ENCODE measurements around the gene H2AZ2.
"Not testable (repeated sequence)": the region's sequence is repeated elsewhere in the genome, so short reads cannot be mapped to it uniquely, and the experiment has no call there.

Gene H2AZ2

DNA sequence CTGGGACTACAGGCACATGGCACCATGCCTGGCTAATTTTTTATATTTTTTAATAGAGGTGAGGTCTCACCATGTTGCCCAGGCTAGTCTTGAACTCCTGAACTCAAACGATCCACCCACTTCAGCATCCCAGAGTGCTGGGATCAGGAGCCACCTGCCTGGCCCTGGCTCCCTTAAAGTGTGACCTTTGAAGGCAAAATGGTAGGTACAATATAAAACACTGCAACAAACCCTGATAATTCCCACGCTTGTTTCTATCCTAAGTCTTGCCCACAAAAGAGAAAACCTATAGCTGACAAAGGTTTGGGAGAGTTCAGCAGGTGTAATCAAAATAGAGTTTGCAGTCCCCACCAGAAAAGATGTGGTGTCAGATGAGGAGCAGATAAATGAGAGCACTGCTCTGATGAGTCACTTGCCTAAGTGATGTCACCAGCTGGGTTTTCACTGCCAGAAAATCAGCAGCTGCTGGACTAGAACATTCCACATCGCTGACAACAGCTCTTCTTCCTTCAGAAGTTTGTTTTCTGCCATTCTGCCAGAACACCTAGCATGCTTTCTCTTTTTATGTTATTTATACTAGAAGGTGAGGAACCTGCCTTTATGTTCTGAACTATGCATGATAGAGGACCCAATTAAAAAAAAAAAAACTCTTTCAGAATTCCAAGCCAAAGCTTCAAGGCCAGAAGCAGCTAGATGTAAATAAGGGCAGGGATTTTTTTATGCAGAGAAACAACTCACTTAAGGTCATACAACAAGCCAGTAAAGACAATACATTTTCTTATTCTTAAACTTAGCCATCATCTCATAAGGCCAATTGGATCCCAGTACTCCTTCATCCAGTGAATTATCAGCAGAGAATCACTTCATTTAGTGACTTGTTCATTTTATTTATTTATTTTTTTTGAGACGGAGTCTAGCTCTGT is 19.4 kb upstream of the H2AZ2 start:
- WGBS, result 75% methylated on average over 4 of the region's 4 CpGs
- Histone ChIP-seq H3K4me1 (ENCODE audit: insufficient read depth, low read length) (no peaks in the 10 kb centered on the region), H3K4me3 (ENCODE audit: low read length) (no peak overlapping the region), H3K27ac (ENCODE audit: low read depth, low read length) (no peak overlapping the region), H3K36me3 (ENCODE audit: insufficient read depth, low read length) (no peaks in the 10 kb centered on the region), H3K9me3 (ENCODE audit: insufficient read depth, low read depth, low read length) (peaks cover 7% of the 10 kb centered on the region; the same call in 1 of the 2 replicates), H3K9ac (ENCODE audit: low read depth, low read length) (no peak overlapping the region), H3K27me3 (ENCODE audit: insufficient read depth, low read length) (no peaks in the 10 kb centered on the region)

DNA sequence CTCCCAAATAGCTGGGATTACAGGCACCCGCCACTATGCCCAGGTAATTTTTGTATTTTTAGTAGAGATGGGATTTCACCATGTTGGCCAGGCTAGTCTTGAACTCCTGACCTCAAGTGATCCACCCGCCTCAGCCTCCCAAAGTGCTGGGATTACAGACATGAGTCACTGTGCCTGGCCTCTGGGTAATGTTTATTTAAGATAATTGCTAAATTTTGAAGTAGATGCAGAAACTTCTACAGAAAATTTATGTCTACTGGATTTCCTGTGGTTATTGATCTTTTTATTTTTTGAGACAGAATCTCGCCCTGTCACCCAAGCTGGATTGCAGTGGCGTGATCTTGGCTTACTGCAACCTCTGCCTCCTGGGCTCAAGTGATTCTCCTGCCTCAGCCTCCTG is 14.1 kb upstream of the H2AZ2 start:
- H3K27ac ChIP-seq (ENCODE audit: low read depth, low read length); H3K9me3 ChIP-seq (ENCODE audit: insufficient read depth, low read depth, low read length); H3K27me3 ChIP-seq (ENCODE audit: insufficient read depth, low read length); H3K4me3 ChIP-seq (ENCODE audit: low read length); H3K9ac ChIP-seq (ENCODE audit: low read depth, low read length); H3K4me1 ChIP-seq (ENCODE audit: insufficient read depth, low read length); H3K36me3 ChIP-seq (ENCODE audit: insufficient read depth, low read length): not testable (repeated sequence)
- 87% methylated on average over 4 of the region's 4 CpGs for WGBS

DNA sequence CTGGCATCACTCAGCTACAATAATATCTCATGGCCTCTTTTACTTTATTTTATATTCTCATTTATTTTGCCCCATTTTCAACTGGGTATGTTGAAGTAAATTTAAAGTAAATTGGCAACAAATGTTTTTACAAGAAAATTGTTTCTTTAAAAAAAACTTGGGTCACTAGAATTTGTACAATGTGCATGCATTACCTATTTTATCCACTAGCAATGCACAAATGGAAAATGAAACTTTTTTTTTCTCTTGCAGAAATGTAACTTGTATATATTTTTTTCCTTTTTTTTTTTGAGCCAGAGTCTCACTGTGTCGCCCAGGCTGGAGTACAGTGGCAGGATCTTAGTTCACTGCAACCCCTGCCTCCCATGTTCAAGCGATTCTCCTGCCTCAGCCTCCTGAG is 10.3 kb upstream of the H2AZ2 start:
- no peak overlapping the region for H3K9ac ChIP-seq (ENCODE audit: low read depth, low read length)
- no peak overlapping the region for H3K27ac ChIP-seq (ENCODE audit: low read depth, low read length)
- no peak overlapping the region for H3K4me3 ChIP-seq (ENCODE audit: low read length)
- no peaks in the 10 kb centered on the region for H3K36me3 ChIP-seq (ENCODE audit: insufficient read depth, low read length)
- H3K27me3 ChIP-seq (ENCODE audit: insufficient read depth, low read length), result no peaks in the 10 kb centered on the region
- no peaks in the 10 kb centered on the region for H3K4me1 ChIP-seq (ENCODE audit: insufficient read depth, low read length)
- 90% methylated on average over 2 of the region's 2 CpGs for WGBS
- H3K9me3 ChIP-seq (ENCODE audit: insufficient read depth, low read depth, low read length), result no peaks in the 10 kb centered on the region

DNA sequence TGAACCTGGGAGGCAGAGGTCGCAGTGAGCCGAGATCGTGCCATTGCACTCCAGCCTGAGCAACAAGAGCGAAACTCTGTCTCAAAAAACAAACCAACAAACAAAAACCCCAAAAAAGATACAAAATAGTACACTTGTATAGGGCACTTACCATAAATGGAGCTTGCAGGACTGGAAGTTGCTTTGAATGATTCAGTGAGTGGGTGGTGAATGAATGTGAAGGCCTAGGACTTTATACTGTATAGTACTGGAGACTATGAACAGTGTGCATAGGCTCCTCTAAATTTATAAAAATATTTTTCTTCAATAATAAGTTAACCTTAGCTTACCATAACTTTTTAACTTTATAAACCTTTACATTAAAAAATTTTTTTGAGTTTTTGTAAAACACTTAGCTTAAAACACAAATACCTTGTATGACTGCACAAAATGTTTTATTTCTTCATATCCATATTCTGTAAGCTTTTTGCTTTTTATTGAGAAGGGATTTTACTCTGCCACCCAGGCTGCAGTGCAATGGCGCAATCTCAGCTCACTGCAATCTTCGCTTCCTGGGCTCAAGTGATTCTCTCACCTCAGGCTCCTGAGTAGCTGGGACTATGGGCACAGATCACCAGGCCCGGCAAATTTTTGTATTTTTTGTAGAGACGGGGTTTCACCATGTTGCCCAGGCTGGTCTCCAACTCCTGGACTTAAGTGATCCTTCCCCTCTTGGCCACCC is 6.9 kb upstream of the H2AZ2 start:
- no peak overlapping the region for H3K4me3 ChIP-seq (ENCODE audit: low read length)
- H3K9ac ChIP-seq (ENCODE audit: low read depth, low read length), result no peak overlapping the region
- no peak overlapping the region for H3K27ac ChIP-seq (ENCODE audit: low read depth, low read length)
- no peaks in the 10 kb centered on the region for H3K4me1 ChIP-seq (ENCODE audit: insufficient read depth, low read length)
- H3K9me3 ChIP-seq (ENCODE audit: insufficient read depth, low read depth, low read length), result no peaks in the 10 kb centered on the region
- H3K27me3 ChIP-seq (ENCODE audit: insufficient read depth, low read length), result no peaks in the 10 kb centered on the region
- H3K36me3 ChIP-seq (ENCODE audit: insufficient read depth, low read length), result no peaks in the 10 kb centered on the region
- WGBS, result 92% methylated on average over 8 of the region's 8 CpGs

DNA sequence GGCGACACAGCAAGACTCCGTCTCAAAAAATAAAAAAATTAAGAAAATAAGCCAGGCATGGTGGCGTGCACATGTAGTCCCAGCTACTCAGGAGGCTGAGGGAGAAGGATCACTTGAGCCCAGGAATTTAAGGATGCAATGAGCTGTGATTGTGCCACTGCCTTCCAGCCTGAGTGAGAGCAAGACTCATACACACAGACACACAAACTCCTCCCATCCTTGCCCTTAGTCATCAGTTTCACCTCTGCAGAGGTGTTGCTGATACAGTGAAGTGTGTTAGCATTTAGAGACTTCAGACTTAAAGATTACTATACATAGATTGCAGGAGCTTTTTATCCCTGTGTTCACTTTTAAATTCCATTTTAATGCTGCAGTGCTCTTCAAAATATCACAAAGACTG is 5.5 kb upstream of the H2AZ2 start:
- Histone ChIP-seq H3K27ac (ENCODE audit: low read depth, low read length) (no peak overlapping the region), H3K27me3 (ENCODE audit: insufficient read depth, low read length) (no peaks in the 10 kb centered on the region), H3K9ac (ENCODE audit: low read depth, low read length) (no peak overlapping the region), H3K9me3 (ENCODE audit: insufficient read depth, low read depth, low read length) (no peaks in the 10 kb centered on the region), H3K4me1 (ENCODE audit: insufficient read depth, low read length) (no peaks in the 10 kb centered on the region), H3K36me3 (ENCODE audit: insufficient read depth, low read length) (no peaks in the 10 kb centered on the region), H3K4me3 (ENCODE audit: low read length) (no peak overlapping the region)
- 91% methylated on average over 3 of the region's 3 CpGs for WGBS

DNA sequence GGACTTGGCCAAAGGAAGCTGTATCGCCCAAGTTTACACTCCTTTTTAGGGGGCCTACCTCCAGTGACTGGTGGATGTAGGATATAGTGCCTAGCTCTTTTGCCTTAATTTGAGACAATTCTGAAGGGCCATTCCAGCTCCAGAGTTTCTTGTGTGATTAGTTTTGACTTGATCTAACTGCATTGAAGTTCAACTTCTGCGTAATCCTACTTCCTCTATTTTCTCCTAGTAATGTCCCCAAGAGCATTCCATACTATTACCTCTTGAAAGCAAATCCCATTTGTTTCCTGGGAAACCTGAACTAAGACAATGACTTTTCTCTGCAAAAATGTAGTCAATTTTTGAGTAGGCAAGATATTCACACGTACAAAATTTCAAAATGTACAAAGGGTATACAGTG is 4.7 kb upstream of the H2AZ2 start:
- Histone ChIP-seq H3K9me3 (ENCODE audit: insufficient read depth, low read depth, low read length) (no peaks in the 10 kb centered on the region), H3K27me3 (ENCODE audit: insufficient read depth, low read length) (no peaks in the 10 kb centered on the region), H3K27ac (ENCODE audit: low read depth, low read length) (no peak overlapping the region), H3K4me3 (ENCODE audit: low read length) (no peak overlapping the region), H3K36me3 (ENCODE audit: insufficient read depth, low read length) (no peaks in the 10 kb centered on the region), H3K4me1 (ENCODE audit: insufficient read depth, low read length) (no peaks in the 10 kb centered on the region), H3K9ac (ENCODE audit: low read depth, low read length) (no peak overlapping the region)
- WGBS, result 95% methylated on average over 3 of the region's 3 CpGs

DNA sequence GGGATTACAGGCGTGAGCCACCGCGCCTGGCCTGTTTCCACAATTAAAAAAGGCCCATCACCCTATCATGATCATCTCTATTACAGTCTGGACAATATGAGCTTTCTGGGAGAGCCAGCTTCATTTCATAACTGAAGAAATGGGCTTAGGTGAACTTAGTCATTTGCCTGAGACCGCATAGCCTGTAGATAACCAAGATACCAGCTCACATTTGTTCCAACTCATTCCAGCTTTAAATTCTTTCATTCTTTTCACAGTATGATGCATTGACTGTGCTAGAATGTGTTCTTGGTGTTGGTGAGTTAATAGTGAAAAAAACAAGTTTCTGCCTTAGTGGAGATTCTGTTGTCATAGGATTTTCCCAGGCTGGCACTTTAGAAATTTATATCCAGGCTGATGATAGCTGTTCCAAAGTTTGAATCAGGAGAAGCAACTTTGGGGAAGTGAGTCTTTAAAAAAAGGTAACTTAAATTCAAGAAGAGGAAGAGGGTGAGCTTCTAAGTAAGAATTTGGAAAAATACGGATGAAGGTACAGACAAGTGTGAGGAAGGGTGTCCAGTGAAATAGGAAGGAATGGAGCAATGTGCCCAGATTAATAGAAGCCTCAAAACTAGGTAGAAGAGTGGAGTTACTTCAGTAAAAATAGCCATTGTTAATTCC is 2.1 kb upstream of the H2AZ2 start:
- Histone ChIP-seq H3K36me3 (ENCODE audit: insufficient read depth, low read length) (no peaks in the 10 kb centered on the region), H3K4me3 (ENCODE audit: low read length) (no peak overlapping the region), H3K4me1 (ENCODE audit: insufficient read depth, low read length) (peaks cover 8% of the 10 kb centered on the region; the same call in 1 of the 2 replicates), H3K9me3 (ENCODE audit: insufficient read depth, low read depth, low read length) (no peaks in the 10 kb centered on the region), H3K27me3 (ENCODE audit: insufficient read depth, low read length) (no peaks in the 10 kb centered on the region), H3K9ac (ENCODE audit: low read depth, low read length) (no peak overlapping the region), H3K27ac (ENCODE audit: low read depth, low read length) (no peak overlapping the region)
- 76% methylated on average over 5 of the region's 5 CpGs for WGBS

DNA sequence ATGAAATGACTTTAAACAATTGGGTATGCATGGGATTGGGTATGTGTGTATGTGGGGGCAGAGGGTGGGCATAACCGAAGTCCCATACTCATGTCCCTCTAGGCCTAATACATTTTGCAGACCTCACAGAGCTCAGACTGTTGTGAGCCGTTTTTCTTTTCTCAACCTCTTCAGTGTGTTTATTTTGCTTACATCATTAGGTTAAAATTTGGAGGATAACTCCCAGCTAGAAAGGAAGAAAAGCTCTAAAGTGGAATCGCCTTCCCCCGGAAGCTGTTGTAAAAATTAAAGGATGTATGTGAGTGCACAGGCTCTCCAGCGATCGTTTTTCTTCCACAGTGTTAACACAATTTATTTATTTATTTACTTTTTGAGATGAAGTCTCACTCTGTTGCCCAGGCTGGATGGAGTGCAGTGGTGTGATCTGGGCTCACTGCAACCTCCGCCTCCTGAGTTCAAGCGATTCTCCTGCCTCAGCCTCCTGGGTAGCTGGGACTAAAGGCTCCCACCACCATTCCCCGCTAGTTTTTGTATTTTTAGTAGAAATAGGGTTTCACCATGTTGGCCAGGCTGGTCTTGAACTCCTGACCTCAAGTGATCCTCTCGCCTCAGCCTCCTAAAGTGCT is 1.5 kb upstream of the H2AZ2 start:
- H3K4me1 ChIP-seq (ENCODE audit: insufficient read depth, low read length), result peaks cover 8% of the 10 kb centered on the region; the same call in 1 of the 2 replicates
- H3K9me3 ChIP-seq (ENCODE audit: insufficient read depth, low read depth, low read length), result no peaks in the 10 kb centered on the region
- H3K36me3 ChIP-seq (ENCODE audit: insufficient read depth, low read length), result no peaks in the 10 kb centered on the region
- H3K27ac ChIP-seq (ENCODE audit: low read depth, low read length), result no peak overlapping the region
- H3K9ac ChIP-seq (ENCODE audit: low read depth, low read length), result peak overlapping the region; percentile 93; the same call in 1 of the 2 replicates
- 94% methylated on average over 7 of the region's 10 CpGs for WGBS
- H3K4me3 ChIP-seq (ENCODE audit: low read length), result peak overlapping the region; percentile 72
- H3K27me3 ChIP-seq (ENCODE audit: insufficient read depth, low read length), result no peaks in the 10 kb centered on the region

DNA sequence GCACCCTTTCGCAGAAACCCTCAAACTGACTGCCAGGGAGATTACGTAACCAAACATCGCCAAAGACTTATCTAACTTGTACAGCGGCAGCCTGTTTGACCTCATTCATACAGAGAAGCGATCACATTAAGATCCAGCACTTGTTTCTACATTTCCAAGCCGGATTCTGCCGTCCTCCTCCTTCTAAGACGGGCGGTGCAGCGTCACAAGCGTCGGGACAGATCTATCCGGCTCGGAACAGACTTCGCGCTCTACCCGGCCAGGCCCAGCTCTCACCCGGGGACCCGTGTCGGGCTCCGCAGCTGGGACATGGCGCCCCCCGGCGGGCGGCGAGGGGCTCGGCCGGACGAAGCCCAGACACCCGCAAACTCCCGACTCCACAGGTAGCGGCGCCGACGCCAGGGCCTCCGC is 373 bp downstream of the H2AZ2 start:
- Histone ChIP-seq H3K4me1 (ENCODE audit: insufficient read depth, low read length) (peaks cover 8% of the 10 kb centered on the region; the same call in 1 of the 2 replicates), H3K36me3 (ENCODE audit: insufficient read depth, low read length) (peaks cover 3% of the 10 kb centered on the region), H3K4me3 (ENCODE audit: low read length) (peak overlapping the region; percentile 82), H3K9me3 (ENCODE audit: insufficient read depth, low read depth, low read length) (no peaks in the 10 kb centered on the region), H3K9ac (ENCODE audit: low read depth, low read length) (peak overlapping the region; percentile 86), H3K27ac (ENCODE audit: low read depth, low read length) (peak overlapping the region; percentile 96), H3K27me3 (ENCODE audit: insufficient read depth, low read length) (no peaks in the 10 kb centered on the region)
- WGBS, result under 1% methylated on average over 36 of the region's 36 CpGs

DNA sequence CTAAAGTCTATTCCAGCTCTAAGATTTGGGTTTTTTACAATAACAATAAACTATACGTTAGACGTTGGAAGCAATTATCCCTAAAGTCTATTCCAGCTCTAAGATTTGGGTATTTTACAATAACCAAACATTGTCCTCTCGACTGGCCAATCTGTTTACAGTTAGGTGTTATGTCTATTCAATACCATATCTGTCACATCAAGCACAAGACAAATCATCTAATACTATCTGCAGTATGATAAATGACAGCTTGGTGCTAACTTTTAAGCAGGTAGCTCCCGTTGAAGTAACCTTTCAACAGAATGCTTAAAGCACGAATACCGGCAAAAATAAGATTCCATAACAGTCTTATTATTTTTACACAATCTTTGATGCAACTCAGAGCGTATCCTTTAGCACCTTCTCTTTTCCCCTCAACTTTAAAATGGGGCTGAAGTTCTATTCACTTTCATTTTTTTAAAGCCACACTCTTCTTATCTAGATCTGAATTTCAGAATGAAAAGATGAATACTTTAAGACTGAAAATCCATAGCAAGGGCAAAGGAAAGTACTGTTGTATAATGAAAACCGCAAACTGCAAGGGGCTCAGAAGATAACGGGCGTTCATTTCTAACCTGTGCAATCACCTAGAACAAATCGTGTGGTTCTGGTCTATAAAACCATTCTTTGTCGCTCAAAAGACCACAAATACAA is 925 bp downstream of the H2AZ2 start:
- peaks cover 9% of the 10 kb centered on the region for H3K36me3 ChIP-seq (ENCODE audit: insufficient read depth, low read length)
- peak overlapping the region; percentile 82 for H3K4me3 ChIP-seq (ENCODE audit: low read length)
- 6% methylated on average over 12 of the region's 12 CpGs for WGBS

More for the DNA sequence above, 925 bp downstream of the H2AZ2 start:
- H3K27ac ChIP-seq (ENCODE audit: low read depth, low read length), result peak overlapping the region; percentile 96
- no peaks in the 10 kb centered on the region for H3K27me3 ChIP-seq (ENCODE audit: insufficient read depth, low read length)
- peak overlapping the region; percentile 86 for H3K9ac ChIP-seq (ENCODE audit: low read depth, low read length)
- peaks cover 8% of the 10 kb centered on the region; the same call in 1 of the 2 replicates for H3K4me1 ChIP-seq (ENCODE audit: insufficient read depth, low read length)
- no peaks in the 10 kb centered on the region for H3K9me3 ChIP-seq (ENCODE audit: insufficient read depth, low read depth, low read length)

All from HUES64 (cell line).